Kidney glomerular epithelial cell (primary cell): Measurements from ENCODE around the gene GRIK4.
A peak's percentile ranks its signal among the peaks of the same experiment; 100 is the strongest.

Source experiments
- DNase-seq: peaks from one replicate; lab custom pipeline; 2025; lab: John Stamatoyannopoulos, UW

The GRIK4 gene

GRCh38 chr11:120881596-120881995 is 370.0 kb downstream of the GRIK4 start:
- no peak for DNase-seq

GRCh38 chr11:120882175-120882574 is 370.6 kb downstream of the GRIK4 start:
- DNase-seq, result no peak

DNA sequence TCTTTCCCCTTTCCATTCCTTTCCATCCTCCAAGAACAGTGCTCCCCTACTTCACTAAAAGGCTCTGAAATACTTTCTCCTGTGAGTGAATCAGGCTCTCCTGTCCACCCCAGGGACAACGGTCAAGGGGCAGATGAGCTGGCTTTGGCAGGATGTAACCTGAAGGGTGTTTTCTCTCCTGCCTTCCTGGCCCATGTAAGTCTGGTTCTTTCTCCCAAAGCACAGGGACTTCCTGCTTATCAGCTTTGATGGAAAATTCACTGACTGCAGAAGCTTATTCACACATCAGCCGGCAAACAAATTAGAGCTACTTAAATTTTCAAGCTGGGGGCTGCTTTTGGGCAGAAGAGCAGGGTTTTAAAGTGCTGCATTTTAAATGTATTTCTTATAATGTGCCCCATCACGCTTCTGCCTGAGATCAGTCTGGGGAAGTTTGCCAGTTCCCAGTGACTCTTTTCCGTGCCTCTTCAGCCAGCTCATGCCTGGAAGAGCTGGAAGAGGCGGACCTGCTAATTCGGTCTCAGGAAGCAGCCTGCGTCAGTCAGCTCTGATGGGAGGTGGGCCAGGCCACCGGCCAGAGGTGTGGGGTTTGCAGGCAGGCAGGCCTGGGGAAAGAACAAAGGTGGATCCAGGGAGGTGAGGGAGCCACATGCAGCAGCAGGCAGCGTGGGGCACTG is 372.0 kb downstream of the GRIK4 start:
- no peak for DNase-seq

DNA sequence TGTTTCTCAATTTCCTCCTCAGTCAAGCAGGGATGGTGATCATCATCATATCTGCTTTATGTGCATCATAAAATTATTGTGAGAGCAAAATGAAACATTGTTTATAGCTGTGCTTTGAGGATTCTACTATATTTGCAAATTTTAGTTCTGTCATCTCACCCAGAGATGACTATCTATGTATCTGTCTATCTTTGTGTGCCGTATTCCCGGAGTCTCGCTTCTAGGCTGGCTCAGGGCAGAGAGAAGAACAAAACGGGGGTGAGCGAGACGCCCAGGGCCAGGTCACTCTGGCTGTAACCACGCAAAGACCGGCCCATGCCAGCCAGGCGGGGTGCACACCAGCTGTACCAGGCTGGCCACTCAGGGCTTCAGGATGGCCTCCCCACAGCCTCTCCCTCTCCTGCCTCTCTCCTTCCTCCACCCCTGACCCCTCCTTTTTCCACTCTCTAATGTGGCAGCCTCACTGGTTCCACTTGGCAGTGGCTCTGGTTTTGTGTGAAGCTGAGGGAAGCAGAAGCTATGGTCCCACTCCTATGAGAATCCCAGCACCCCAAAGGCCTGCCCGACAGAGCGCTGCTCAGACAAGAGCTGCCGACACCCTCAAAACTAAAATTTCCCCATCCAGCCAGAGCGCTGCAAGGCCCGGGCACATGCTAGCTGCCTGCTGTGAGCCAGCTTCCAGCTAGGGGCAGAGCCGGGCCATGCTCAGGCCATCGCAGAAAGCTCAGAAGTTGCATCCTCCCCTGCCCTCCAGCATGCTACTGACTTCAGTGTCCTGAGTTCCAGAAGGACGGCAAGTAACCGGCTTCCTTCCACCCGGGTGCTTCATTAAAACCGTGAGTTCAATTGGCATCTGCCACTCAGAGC is 372.8 kb downstream of the GRIK4 start:
- no peak for DNase-seq

- no peak for DNase-seq
These were observed 379.2 kb downstream of the GRIK4 start for GRCh38 chr11:120890609-120891320.

DNA sequence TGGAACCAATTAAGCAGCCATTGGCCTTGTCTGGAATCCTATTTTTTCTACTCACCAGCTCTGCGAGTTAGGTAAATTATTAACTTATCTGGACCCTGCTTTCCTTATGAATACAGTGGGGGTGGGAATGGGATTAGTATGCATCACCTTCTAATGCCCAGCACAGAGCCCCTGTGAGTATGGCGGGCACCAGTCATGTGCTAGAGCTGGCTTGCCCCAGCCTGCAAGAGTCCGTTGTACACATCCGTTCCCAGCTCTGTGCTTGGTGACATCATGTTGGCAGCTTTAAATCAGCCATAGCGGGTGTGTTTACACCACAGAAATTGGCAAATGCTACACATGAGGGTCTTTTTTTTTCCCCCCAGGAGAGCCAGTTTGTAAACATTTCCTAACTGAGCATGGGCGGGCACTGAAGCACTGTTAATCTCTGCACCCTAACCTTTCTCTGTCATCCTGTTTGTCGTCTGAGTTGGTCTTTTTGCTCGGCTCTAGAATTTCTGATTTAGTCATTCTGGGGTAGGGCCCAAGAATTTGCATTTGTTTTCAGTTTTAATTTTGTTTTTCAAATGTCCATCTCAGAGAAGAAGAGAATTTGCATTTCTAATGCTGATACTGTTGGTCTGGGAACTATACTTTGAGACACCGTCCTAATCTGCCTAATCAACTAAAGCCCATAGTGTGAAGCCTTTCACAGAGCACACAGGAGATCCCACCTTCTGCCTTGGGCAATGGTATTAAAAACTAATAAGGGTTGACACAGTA is 382.1 kb downstream of the GRIK4 start:
- DNase-seq, result no peak

- no peak for DNase-seq
These were observed 382.8 kb downstream of the GRIK4 start for GRCh38 chr11:120894202-120894985.

DNA sequence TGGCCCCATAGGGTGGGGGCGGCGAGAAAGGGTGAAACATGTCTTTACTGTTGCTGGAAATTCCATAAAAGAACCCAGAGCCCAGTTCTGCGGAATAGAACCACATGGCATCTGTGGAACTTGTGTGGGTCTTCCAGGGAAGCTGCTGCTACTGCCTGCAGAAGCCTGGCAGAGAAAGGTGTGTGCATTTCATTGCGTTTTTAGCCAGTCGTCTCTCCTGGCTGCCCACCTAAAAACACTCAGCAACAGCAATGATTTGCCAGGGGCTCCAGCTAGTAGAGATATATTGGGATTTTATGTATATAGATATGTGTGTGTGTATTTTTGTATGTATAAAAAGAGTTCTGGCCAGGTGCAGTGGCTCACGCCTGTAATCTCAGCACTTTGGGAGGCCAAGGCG is 385.1 kb downstream of the GRIK4 start:
- no peak for DNase-seq

GRCh38 chr11:120898568-120898967 is 387.0 kb downstream of the GRIK4 start:
- no peak for DNase-seq

DNA sequence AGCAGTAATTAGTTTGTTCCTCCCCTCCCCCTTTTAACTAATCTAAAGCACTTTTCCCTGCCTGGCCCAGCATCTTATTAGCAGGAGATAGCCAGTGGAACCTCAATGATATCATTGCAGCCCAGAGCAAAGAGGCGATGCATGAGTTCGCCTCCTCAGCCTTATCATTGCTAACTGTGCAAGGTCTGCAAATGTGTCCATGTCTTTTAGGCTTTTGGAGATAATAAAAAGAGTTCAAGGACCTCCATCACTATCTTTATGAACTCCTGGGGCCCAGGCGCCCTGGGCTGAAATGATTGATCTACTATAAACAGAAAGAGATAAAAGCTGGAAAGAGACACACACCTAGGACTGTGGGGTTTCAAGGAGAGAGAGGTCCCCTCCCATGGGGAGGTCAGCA is 388.2 kb downstream of the GRIK4 start:
- DNase-seq, result no peak

- no peak for DNase-seq
These were observed 389.1 kb downstream of the GRIK4 start for GRCh38 chr11:120900643-120901042.

- DNase-seq, result no peak
These were observed 392.1 kb downstream of the GRIK4 start for GRCh38 chr11:120903686-120904085.

DNA sequence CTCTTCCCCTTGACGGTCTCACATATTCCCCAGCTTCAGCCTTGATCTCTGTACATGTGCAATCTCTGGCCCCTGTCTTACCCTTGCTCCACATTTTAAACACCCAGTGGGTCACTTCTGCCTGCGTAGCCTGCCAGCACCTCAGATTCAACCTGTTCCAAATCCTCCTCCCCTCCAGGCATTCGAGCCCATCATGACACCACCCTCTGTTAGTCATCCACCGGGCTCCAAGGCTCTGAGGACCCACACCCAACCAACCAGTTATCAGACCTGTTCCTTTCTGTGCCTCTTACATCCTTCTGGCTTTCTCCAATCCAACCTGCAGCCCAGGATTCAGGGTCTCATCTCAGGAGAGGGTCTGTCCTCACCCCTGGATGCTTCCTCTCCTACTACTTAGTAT is 392.6 kb downstream of the GRIK4 start:
- no peak for DNase-seq

DNA sequence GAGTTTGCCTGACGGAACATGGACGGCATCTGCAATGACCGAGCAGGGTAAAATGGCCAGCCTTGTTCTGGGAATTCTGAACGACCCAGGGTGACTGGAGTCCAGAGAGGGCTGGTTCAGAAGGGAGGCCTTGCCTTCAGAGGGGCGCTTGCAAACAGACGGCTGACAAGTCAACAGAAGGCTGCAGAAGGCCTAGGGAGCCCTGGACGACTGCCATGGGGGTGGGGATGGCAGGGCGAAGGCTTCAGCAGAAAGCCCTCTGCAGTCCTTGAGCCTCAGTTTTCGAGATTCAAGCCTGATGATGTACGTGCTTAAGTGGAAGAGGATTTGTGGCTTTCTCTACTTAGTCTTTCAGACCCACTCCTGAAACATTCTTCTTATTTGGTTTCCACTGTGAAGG is 395.2 kb downstream of the GRIK4 start:
- no peak for DNase-seq

DNA sequence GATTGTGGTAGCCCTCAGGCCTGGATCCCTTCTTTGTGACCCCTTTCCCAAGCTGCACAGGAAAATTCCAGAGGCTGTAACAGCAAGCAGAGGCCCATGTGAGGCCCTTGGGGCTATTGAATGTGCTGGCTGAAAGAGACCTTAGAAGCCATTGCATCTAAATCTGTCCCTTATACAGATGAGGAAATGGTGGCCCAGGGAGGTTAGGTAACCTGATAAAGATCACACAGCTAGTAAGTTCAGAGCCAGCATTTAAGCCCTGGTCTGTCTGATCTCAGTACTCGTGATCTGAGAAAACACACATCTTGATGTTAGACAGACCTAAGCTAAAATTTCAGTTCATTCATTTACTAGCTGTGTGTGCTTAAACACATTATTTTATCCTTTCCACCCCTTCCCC is 396.4 kb downstream of the GRIK4 start:
- no peak for DNase-seq

- no peak for DNase-seq
These were observed 397.1 kb downstream of the GRIK4 start for GRCh38 chr11:120908461-120909181.

GRCh38 chr11:120909676-120910416 is 398.3 kb downstream of the GRIK4 start:
- no peak for DNase-seq

- no peak for DNase-seq
These were observed 400.4 kb downstream of the GRIK4 start for GRCh38 chr11:120911943-120912342.

DNA sequence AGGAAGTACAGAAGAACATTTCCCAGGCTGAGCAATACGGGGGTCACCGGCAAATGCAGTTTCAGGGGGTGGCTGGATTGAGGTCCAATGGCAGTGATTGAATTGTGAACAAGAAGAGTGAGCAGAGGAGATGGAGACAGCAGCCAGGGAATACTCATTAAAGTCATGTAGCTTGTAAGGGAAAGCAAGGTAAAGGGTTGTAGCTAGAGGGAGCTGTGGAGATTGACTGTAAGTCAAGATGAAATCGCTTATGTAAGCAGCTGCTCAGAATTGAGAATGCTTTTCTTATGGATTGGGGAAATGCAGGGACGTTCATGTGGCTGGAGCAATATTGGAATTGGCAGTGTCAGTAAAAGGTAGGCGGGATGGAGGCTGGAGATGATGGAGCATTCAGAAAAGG is 401.0 kb downstream of the GRIK4 start:
- DNase-seq, result peak; percentile 5

DNA sequence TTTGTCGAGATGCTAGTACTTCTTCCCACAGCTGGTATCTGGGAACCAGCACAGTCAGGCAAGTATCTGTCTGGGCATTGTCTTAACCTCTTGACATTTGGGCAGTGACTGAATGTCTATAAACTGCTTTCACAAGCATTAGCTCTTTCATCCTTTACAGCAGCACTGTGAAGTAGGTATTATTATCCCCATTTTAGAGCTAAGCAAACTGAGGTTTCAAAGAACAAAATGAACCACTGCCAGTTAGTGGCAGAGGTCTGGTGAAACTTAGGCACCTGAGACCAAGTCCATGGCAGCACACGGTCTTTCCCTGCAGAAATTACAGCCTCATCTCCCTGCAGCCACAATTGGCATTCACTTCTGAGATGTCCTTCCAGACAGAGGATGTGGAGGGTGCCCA is 401.4 kb downstream of the GRIK4 start:
- no peak for DNase-seq
